GM23338 (cell line): Measurements from ENCODE around the gene LRBA.

Experiments used
- EZH2phosphoT487 ChIP-seq: fragments of 200-600 bp; sonication (generic); IDR thresholded peaks from one replicate; pipeline ENCODE4 v1.8.1; 2018; ENCODE audit warnings: antibody characterized with exemption; ENCODE audit not compliant: unreplicated experiment
- POLR2AphosphoS5 ChIP-seq: IDR thresholded peaks from 2 replicates; pipeline ENCODE4 v1.6.1; 2016; ENCODE audit warnings: antibody characterized with exemption, low read depth
- TF ChIP-seq, protein P1 (sequence below), 2 experiments: fragments of 200-600 bp in 1 of 2; sonication (generic) in 1 of 2; conservative IDR thresholded peaks; 2 replicates each; pipeline versions ENCODE4 v1.5.1 to v1.6.1; 2016 to 2017; ENCODE audit warnings: antibody characterized with exemption in 2 of 2, low read depth in 2 of 2, mild to moderate bottlenecking in 2 of 2, moderate library complexity in 1 of 2
- TF ChIP-seq, protein P2 (sequence below): IDR thresholded peaks from 2 replicates; pipeline ENCODE4 v1.6.1; 2016; ENCODE audit warnings: antibody characterized with exemption

GRCh38 chr4:150342945-150343344 lies 672.1 kb downstream of the LRBA start:
- TF ChIP-seq, protein P1, sequence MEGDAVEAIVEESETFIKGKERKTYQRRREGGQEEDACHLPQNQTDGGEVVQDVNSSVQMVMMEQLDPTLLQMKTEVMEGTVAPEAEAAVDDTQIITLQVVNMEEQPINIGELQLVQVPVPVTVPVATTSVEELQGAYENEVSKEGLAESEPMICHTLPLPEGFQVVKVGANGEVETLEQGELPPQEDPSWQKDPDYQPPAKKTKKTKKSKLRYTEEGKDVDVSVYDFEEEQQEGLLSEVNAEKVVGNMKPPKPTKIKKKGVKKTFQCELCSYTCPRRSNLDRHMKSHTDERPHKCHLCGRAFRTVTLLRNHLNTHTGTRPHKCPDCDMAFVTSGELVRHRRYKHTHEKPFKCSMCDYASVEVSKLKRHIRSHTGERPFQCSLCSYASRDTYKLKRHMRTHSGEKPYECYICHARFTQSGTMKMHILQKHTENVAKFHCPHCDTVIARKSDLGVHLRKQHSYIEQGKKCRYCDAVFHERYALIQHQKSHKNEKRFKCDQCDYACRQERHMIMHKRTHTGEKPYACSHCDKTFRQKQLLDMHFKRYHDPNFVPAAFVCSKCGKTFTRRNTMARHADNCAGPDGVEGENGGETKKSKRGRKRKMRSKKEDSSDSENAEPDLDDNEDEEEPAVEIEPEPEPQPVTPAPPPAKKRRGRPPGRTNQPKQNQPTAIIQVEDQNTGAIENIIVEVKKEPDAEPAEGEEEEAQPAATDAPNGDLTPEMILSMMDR (conservative IDR thresholded peaks at IDR 0.05; ENCODE audit: low read depth in 2 of 2): no peak
- no peak for TF ChIP-seq POLR2AphosphoS5
- TF ChIP-seq, protein P2, sequence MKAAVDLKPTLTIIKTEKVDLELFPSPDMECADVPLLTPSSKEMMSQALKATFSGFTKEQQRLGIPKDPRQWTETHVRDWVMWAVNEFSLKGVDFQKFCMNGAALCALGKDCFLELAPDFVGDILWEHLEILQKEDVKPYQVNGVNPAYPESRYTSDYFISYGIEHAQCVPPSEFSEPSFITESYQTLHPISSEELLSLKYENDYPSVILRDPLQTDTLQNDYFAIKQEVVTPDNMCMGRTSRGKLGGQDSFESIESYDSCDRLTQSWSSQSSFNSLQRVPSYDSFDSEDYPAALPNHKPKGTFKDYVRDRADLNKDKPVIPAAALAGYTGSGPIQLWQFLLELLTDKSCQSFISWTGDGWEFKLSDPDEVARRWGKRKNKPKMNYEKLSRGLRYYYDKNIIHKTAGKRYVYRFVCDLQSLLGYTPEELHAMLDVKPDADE: no peak
- no peak for TF ChIP-seq EZH2phosphoT487
